GM12865 (cell line): ENCODE data around the gene NID2.

Source experiments
- DNase-seq: peaks from one replicate; pipeline ENCODE4 v3.0.0; 2010; ENCODE audit warnings: low read depth
- H3K4me3 ChIP-seq: 2 replicates; pipeline ENCODE4 v1.5.1; 2011; ENCODE audit warnings: mild to moderate bottlenecking, low read depth, low read length, control low read depth
- CTCF ChIP-seq: IDR thresholded peaks from 2 replicates; pipeline ENCODE4 v1.5.1; 2011; ENCODE audit warnings: low read length, control low read depth, low read depth, inconsistent platforms; ENCODE audit not compliant: insufficient read depth; ENCODE audit errors: missing control alignments

The NID2 gene

DNA sequence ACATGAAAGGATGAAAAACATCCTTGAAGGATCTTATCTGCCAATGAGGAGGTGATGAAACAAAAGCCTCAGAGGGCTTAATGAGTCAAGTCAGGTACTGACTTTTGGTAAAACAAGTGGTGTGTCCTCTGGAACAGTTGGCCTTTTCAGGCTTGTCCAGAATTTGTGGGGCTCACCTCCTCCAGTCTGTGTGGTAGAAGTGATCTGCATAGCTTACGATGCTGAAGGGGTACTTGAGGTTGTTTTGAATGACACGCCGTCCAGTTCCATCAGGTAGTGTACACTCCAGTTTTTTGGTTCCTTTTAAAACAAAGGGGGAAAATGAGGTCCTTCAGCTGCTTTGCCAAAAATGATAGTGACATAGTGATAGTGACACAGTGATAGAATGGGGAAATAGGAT, 62.5 kb downstream of the NID2 start:
- H3K4me3 ChIP-seq, result no peak overlapping the region
- TF ChIP-seq CTCF, result no peak
- DNase-seq, result no peak

GRCh38 chr14:52005625-52006024, 63.2 kb downstream of the NID2 start:
- no peak overlapping the region for H3K4me3 ChIP-seq
- no peak for TF ChIP-seq CTCF
- no peak for DNase-seq

DNA sequence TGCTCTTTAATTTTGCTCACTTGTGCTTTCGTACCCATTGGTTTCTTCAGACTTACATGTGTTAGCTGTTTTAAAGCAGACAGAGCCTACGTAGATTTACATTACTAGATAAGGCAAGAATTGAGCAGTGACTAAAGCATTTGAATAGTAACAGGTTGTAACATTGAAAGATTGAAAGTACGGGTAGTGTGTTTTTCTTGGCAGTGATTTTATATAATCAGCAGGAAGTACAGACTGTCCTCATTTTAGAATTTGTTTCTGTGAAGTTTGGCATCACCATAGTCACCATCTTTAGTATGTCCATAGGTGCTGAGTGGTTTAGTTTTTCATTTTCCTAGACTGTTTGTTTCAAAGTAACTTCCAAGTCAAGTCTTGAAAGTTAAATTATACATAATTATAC, 65.5 kb downstream of the NID2 start:
- H3K4me3 ChIP-seq, result no peak overlapping the region
- no peak for DNase-seq
- TF ChIP-seq CTCF, result no peak

DNA sequence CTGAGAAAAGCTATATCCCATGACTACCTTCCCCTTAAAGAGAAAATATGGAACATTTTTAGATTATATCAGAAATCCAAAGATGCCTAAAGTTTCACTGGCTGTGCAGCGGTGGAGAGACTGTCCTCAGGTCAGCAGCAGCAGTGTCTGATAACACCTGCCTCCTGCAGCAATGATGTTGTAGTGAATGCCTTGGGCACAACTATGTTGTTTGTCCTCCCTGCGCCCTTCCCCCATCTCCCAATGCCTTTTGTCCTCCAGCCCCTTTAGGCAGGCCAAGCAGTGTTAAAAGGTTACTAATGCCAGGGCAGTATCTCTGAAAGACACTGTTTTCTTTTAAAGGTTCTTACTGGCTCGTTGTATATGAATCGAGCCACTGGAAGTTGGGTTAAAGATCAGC, 66.3 kb downstream of the NID2 start:
- no peak for DNase-seq
- no peak for TF ChIP-seq CTCF
- H3K4me3 ChIP-seq, result no peak overlapping the region

DNA sequence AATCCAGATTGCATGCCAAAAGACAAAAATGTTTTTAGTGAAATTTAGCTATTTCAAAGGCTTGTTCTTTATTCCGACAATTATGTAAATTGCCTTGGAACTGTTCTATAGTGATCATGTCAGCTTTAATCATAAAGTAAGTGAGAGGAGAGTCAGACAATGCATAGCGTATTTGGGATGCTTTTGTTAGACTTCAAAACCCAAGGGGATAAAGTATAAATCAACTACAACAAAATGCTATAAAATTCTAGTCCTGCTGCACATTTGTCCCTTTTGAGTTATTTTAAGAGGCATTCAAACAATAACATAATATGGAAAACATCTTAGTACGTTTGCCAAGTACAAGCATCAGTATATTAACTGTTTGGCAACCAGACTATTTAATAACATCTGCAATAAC, 68.2 kb downstream of the NID2 start:
- no peak overlapping the region for H3K4me3 ChIP-seq
- no peak for DNase-seq
- TF ChIP-seq CTCF, result no peak

GRCh38 chr14:52000019-52000582, 68.8 kb downstream of the NID2 start:
- no peak for TF ChIP-seq CTCF
- DNase-seq, result no peak
- no peak overlapping the region for H3K4me3 ChIP-seq

GRCh38 chr14:51999084-51999483, 69.8 kb downstream of the NID2 start:
- no peak for TF ChIP-seq CTCF
- H3K4me3 ChIP-seq, result no peak overlapping the region
- DNase-seq, result no peak
